Neuronal stem cell (in vitro differentiated cells): ENCODE data around the gene CDH23.
A peak's percentile ranks its signal among the peaks of the same experiment; 100 is the strongest.

ENCODE experiments used
- DNase-seq: peaks from one replicate; pipeline ENCODE4 v3.0.0-alpha.2; 2013; ENCODE audit warnings: low spot score
- H2AFZ ChIP-seq: one replicate; pipeline ENCODE4 v1.6.1; 2013; ENCODE audit warnings: mild to moderate bottlenecking, low read length, inconsistent platforms
- H2AK5ac ChIP-seq: 2 replicates; pipeline ENCODE4 v1.6.1; 2013; ENCODE audit warnings: low read depth, mild to moderate bottlenecking, inconsistent platforms, low read length, moderate library complexity, mixed read lengths
- H2BK120ac ChIP-seq: 2 replicates; pipeline ENCODE4 v1.6.1; 2013; ENCODE audit warnings: low read depth, mild to moderate bottlenecking, inconsistent platforms, low read length, moderate library complexity, mixed read lengths
- H2BK12ac ChIP-seq: one replicate; pipeline ENCODE4 v1.6.1; 2013; ENCODE audit warnings: low read length, inconsistent platforms
- H2BK15ac ChIP-seq: 2 replicates; pipeline ENCODE4 v1.6.1; 2013; ENCODE audit warnings: mild to moderate bottlenecking, low read length, inconsistent platforms, mixed read lengths
- H2BK5ac ChIP-seq: one replicate; pipeline ENCODE4 v1.6.1; 2013; ENCODE audit warnings: inconsistent platforms, mild to moderate bottlenecking, low read length, moderate library complexity
- H3K14ac ChIP-seq: one replicate; pipeline ENCODE4 v1.6.1; 2013; ENCODE audit warnings: low read length, inconsistent platforms
- H3K18ac ChIP-seq: 2 replicates; pipeline ENCODE4 v1.6.1; 2013; ENCODE audit warnings: low read length, inconsistent platforms
- H3K23ac ChIP-seq: 2 replicates; pipeline ENCODE4 v1.6.1; 2013; ENCODE audit warnings: low read depth, mild to moderate bottlenecking, mixed read lengths, low read length, inconsistent platforms; ENCODE audit not compliant: poor library complexity
- H3K27ac ChIP-seq: replicated peaks from 3 replicates; pipeline ENCODE4 v1.5.1; 2013; ENCODE audit warnings: low read length, inconsistent platforms
- H3K27me3 ChIP-seq, 3 experiments: 2 replicates each; pipeline ENCODE4 v1.6.1; 2013; ENCODE audit warnings: low read length in 3 of 3, mild to moderate bottlenecking in 2 of 3, inconsistent platforms in 1 of 3, low read depth in 1 of 3, mixed read lengths in 1 of 3, moderate library complexity in 1 of 3; ENCODE audit not compliant: control insufficient read depth in 3 of 3, insufficient read depth in 3 of 3
- H3K36me3 ChIP-seq, 2 donors: replicated peaks in 1 of 2; 2 replicates each; pipeline ENCODE4 v1.6.1; 2013; ENCODE audit warnings: low read length in 2 of 2; ENCODE audit not compliant: control insufficient read depth in 2 of 2, insufficient read depth in 2 of 2
- H3K4ac ChIP-seq: 2 replicates; pipeline ENCODE4 v1.6.1; 2013; ENCODE audit warnings: inconsistent platforms, mild to moderate bottlenecking, low read length, moderate library complexity
- H3K4me1 ChIP-seq, 2 donors: 1 replicate in 1 of 2; 2 replicates in 1 of 2; pipeline ENCODE4 v1.6.1; 2013; ENCODE audit warnings: low read length in 2 of 2, low read depth in 1 of 2; ENCODE audit not compliant: control insufficient read depth in 2 of 2, insufficient read depth in 1 of 2
- H3K4me2 ChIP-seq: one replicate; pipeline ENCODE4 v1.6.1; 2013; ENCODE audit warnings: mild to moderate bottlenecking, low read length, inconsistent platforms; ENCODE audit not compliant: insufficient read depth, poor library complexity, severe bottlenecking
- H3K4me3 ChIP-seq, 2 donors: 2 replicates each; pipeline ENCODE4 v1.5.1; 2013; ENCODE audit warnings: low read length in 2 of 2, mild to moderate bottlenecking in 2 of 2, inconsistent platforms in 1 of 2, moderate library complexity in 1 of 2
- H3K79me1 ChIP-seq: one replicate; pipeline ENCODE4 v1.6.1; 2013; ENCODE audit warnings: low read depth, mild to moderate bottlenecking, inconsistent platforms, low read length, moderate library complexity
- H3K9ac ChIP-seq: one replicate; pipeline ENCODE4 v1.6.1; 2013; ENCODE audit warnings: mild to moderate bottlenecking, low read depth, low read length, inconsistent platforms; ENCODE audit not compliant: poor library complexity
- H3K9me3 ChIP-seq, 2 donors: replicated peaks in 1 of 2; 2 replicates each; pipeline versions ENCODE3 to v1.6.1; 2013; ENCODE audit warnings: low read length in 2 of 2, mild to moderate bottlenecking in 2 of 2, inconsistent platforms in 1 of 2, low read depth in 1 of 2, mixed read lengths in 1 of 2, moderate library complexity in 1 of 2; ENCODE audit not compliant: control insufficient read depth in 2 of 2, insufficient read depth in 1 of 2
- H4K8ac ChIP-seq: one replicate; pipeline ENCODE4 v1.6.1; 2013; ENCODE audit warnings: low read depth, mild to moderate bottlenecking, inconsistent platforms, low read length, moderate library complexity
- H4K91ac ChIP-seq: one replicate; pipeline ENCODE4 v1.6.1; 2013; ENCODE audit warnings: low read length, low read depth, mild to moderate bottlenecking, inconsistent platforms; ENCODE audit not compliant: poor library complexity
- WGBS, 2 donors: extraction: QIAGEN DNeasy Blood & Tissue Kit; methylation state at CpG; one replicate each; pipeline ENCODE4 v1.1.7; 2013; ENCODE audit warnings: missing lambda C conversion rate in 2 of 2, mixed read lengths in 1 of 2; ENCODE audit not compliant: insufficient read length in 2 of 2, insufficient replicate concordance in 1 of 2; ENCODE audit errors: extremely low coverage in 2 of 2; 5-methylcytosine and 5-hydroxymethylcytosine counted together

The CDH23 gene

DNA sequence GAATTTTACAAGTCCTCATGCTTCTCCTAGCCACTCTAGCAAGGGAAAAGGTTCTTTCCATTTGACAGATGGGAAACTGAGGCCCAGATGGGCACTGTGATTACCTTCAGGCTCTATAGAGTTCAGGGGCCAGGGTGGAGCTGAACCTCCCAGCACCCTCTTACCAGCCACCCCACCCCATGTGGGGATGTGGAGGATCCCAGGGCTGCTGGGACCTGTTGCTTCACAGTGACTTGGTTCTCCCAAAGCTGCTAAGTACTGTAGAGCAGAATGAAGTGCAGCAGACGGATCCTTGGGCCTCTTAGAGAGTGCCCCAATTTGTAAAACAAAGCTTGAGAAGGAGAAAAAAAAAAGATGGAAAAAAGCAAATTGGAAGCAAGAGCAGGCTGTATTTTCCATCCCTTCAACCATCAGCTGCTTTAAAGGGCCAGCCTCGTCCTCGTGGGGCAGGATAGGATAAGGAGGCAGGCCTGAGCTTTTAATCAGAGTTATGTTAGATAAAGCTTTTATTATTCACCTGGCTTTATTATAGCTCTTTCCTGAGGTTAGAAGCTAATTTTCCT lies 147.0 kb downstream of the CDH23 start:
- no peak for DNase-seq
- Histone ChIP-seq H3K23ac (no peak overlapping the region), H2AFZ (no peak overlapping the region), H3K4me2 (no peak overlapping the region), H4K8ac (no peak overlapping the region), H3K27me3 (peaks cover 0 to 31% (median 0%) of the 10 kb centered on the region in 3 experiments), H3K4me1 (peaks cover 5 to 16% of the 10 kb centered on the region in 2 donors), H2BK15ac (no peak overlapping the region), H3K27ac (no peak overlapping the region), H2BK5ac (no peak overlapping the region), H3K9me3 (no peaks in the 10 kb centered on the region), H3K79me1 (no peaks in the 10 kb centered on the region), H2AK5ac (no peak overlapping the region), H2BK120ac (no peak overlapping the region), H3K18ac (no peak overlapping the region), H3K9ac (no peak overlapping the region), H2BK12ac (no peak overlapping the region), H3K4ac (no peak overlapping the region), H3K14ac (no peak overlapping the region), H3K36me3 (no peaks in the 10 kb centered on the region), H4K91ac (no peak overlapping the region), H3K4me3 (no peak overlapping the region)
- no CpG with 5 or more reads among the region's 3 CpGs for WGBS, 2 donors

DNA sequence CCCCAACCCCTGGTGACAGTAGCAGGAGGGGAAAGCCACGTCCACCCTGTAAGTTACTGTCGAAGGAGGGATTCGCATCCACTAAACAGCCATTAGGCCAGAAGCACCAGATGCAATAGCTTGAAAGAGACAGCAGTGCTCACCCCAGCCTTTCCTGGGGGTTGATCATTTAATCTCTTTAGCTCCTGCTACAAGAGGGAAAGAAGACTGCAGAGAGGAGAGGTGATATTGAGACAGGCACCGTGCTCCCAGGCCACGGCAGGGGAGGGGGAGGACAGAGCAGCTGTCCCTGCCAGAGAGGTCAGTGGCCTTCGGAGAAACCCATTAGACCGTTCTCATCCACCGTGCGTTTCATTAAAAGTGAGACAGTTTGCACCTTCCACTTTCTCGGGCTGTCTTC lies 148.3 kb downstream of the CDH23 start:
- Histone ChIP-seq H3K18ac (no peak overlapping the region), H4K8ac (no peak overlapping the region), H3K27ac (no peak overlapping the region), H2BK15ac (no peak overlapping the region), H3K4me1 (peaks cover 5 to 14% of the 10 kb centered on the region in 2 donors), H3K23ac (no peak overlapping the region), H3K4me2 (no peak overlapping the region), H3K9me3 (no peaks in the 10 kb centered on the region), H3K36me3 (no peaks in the 10 kb centered on the region), H2BK5ac (peak overlapping the region; percentile 8), H2BK120ac (no peak overlapping the region), H3K14ac (no peak overlapping the region), H2AFZ (no peak overlapping the region), H3K4ac (no peak overlapping the region), H3K79me1 (no peaks in the 10 kb centered on the region), H2BK12ac (no peak overlapping the region), H3K4me3 (no peak overlapping the region), H2AK5ac (no peak overlapping the region), H4K91ac (no peak overlapping the region), H3K27me3 (peaks cover 0 to 29% (median 0%) of the 10 kb centered on the region in 3 experiments), H3K9ac (no peak overlapping the region)
- no CpG with 5 or more reads among the region's 10 CpGs for WGBS, 2 donors
- no peak for DNase-seq

DNA sequence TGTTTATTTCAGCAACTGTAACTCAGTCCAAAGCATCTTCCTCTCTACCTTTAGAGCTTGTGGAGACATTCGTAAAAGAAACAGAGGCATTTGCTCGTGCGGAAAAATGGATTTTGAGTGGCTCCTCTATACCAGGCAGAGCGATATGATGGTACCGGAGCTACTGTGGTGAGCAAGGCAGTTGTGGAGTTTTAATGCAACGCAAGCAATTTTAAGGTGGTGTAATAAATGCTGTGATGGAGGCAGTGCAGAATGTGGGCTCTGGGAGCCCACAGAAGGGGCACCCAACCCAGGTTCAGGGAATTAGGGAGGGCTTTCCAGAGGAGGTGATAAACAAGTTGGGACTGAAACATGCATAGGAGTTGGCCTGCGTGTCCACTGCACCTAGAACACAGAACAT lies 149.5 kb downstream of the CDH23 start:
- Histone ChIP-seq H3K4me2 (no peak overlapping the region), H2BK12ac (no peak overlapping the region), H4K91ac (no peak overlapping the region), H3K9me3 (no peaks in the 10 kb centered on the region), H3K14ac (no peak overlapping the region), H3K18ac (no peak overlapping the region), H3K79me1 (no peaks in the 10 kb centered on the region), H2AFZ (no peak overlapping the region), H3K4me1 (peaks cover 5 to 13% of the 10 kb centered on the region in 2 donors), H2AK5ac (no peak overlapping the region), H3K4me3 (no peak overlapping the region), H3K27me3 (peaks cover 0 to 22% (median 0%) of the 10 kb centered on the region in 3 experiments), H3K4ac (no peak overlapping the region), H3K36me3 (no peaks in the 10 kb centered on the region), H2BK15ac (no peak overlapping the region), H3K9ac (no peak overlapping the region), H3K27ac (no peak overlapping the region), H2BK5ac (no peak overlapping the region), H2BK120ac (no peak overlapping the region), H4K8ac (no peak overlapping the region), H3K23ac (no peak overlapping the region)
- WGBS, 2 donors = no CpG with 5 or more reads among the region's 7 CpGs
- no peak for DNase-seq

DNA sequence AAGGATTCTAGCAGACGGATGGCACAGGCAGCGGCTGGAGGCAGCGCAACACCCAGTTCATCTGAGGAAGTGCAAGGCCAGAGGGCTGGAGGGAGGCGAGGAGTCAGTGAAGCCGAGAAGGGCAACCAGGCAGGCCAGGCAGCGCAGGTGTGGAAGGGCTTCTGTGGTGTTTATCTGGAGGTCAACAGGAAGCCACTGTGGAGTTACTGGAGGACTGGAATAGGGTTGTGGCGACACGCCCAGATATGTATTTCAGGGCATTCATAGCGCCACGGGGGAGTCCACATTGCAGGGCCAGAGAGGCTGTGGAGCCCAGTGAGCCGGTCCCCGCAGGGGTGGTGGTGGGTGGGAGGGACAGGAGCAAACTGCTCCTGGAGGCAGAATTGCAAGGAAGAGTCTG lies 150.6 kb downstream of the CDH23 start:
- H3K4me3 ChIP-seq = no peak overlapping the region
- no peaks in the 10 kb centered on the region for H3K36me3 ChIP-seq
- no peak overlapping the region for H3K14ac ChIP-seq
- no peak overlapping the region for H2BK120ac ChIP-seq
- no peak overlapping the region for H2BK12ac ChIP-seq
- H3K9ac ChIP-seq = no peak overlapping the region
- H3K18ac ChIP-seq = peak overlapping the region; percentile 58
- no peak overlapping the region for H3K4ac ChIP-seq
- peaks cover 5 to 13% of the 10 kb centered on the region in 2 donors for H3K4me1 ChIP-seq
- H3K79me1 ChIP-seq = no peaks in the 10 kb centered on the region
- H3K4me2 ChIP-seq = no peak overlapping the region
- H4K91ac ChIP-seq = no peak overlapping the region
- no peak overlapping the region for H2AK5ac ChIP-seq
- H2AFZ ChIP-seq = peak overlapping the region; percentile 83
- peak overlapping the region; percentile 5 for H2BK15ac ChIP-seq
- DNase-seq = no peak
- no peak overlapping the region for H3K27ac ChIP-seq
- no peak overlapping the region for H4K8ac ChIP-seq
- no CpG with 5 or more reads among the region's 12 CpGs for whole genome bisulfite sequencing, 2 donors
- H2BK5ac ChIP-seq = no peak overlapping the region
- H3K27me3 ChIP-seq = peaks cover 0 to 13% (median 0%) of the 10 kb centered on the region in 3 experiments
- no peaks in the 10 kb centered on the region for H3K9me3 ChIP-seq
- H3K23ac ChIP-seq = no peak overlapping the region
